A172 (cell line): ENCODE data around the gene HELZ. TPM values are rescaled to one million over a fixed set of nuclear protein-coding genes. Genes with fewer than 3 reads are reported as not detected.
"Not testable (repeated sequence)": the region's sequence is repeated elsewhere in the genome, so short reads cannot be mapped to it uniquely, and the experiment has no call there.

ENCODE experiments used
- DNase-seq: peaks from one replicate; pipeline ENCODE4 v3.0.0-alpha.2; 2015; ENCODE audit warnings: low spot score
- total RNA-seq: library from RNA; depleted of rRNA; stranded (reverse); fragments of >200 nt; shearing (Covaris generic); gene quantifications from 2 replicates; pipeline ENCODE4 v1.2.3, GENCODE V29; 2014; rRNA removed

Gene HELZ, protein sequence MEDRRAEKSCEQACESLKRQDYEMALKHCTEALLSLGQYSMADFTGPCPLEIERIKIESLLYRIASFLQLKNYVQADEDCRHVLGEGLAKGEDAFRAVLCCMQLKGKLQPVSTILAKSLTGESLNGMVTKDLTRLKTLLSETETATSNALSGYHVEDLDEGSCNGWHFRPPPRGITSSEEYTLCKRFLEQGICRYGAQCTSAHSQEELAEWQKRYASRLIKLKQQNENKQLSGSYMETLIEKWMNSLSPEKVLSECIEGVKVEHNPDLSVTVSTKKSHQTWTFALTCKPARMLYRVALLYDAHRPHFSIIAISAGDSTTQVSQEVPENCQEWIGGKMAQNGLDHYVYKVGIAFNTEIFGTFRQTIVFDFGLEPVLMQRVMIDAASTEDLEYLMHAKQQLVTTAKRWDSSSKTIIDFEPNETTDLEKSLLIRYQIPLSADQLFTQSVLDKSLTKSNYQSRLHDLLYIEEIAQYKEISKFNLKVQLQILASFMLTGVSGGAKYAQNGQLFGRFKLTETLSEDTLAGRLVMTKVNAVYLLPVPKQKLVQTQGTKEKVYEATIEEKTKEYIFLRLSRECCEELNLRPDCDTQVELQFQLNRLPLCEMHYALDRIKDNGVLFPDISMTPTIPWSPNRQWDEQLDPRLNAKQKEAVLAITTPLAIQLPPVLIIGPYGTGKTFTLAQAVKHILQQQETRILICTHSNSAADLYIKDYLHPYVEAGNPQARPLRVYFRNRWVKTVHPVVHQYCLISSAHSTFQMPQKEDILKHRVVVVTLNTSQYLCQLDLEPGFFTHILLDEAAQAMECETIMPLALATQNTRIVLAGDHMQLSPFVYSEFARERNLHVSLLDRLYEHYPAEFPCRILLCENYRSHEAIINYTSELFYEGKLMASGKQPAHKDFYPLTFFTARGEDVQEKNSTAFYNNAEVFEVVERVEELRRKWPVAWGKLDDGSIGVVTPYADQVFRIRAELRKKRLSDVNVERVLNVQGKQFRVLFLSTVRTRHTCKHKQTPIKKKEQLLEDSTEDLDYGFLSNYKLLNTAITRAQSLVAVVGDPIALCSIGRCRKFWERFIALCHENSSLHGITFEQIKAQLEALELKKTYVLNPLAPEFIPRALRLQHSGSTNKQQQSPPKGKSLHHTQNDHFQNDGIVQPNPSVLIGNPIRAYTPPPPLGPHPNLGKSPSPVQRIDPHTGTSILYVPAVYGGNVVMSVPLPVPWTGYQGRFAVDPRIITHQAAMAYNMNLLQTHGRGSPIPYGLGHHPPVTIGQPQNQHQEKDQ (N-terminal part only)
- total RNA-seq: 28.5 and 44.1 TPM in 2 replicates

DNA sequence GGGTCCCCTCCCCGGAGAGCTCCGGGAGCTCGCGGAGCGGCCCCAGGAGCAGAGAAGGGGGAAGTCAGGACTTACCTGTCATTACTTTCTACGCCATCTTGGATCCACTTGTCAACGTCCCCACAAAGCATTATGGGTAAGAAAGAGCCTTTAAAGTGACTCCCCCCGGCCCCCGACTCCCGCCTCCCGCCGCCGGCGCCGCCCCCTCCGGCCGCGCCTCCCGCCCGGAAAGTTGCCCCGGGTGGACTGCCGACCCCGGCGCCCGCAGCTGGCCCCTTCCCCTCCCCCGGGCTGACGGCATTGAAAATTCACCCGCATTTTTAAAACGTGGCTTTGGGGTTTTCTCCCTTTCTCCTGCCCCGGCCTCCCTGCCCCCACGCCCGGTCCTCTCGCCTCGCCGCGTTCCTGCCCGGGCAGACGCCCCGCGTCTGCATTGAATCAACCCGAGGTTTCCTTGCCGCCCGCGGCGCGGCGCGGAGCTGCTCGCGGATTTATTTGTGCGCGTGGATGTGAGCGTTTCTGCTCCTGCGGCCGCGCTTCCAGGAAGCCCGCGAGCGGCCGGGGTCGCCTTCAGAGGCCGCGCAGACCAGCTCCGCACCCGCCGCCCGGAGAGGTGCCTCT is at the start of gene HELZ:
TSS of gene HELZ (minus strand) at position 124 of the 621 bp plus-strand sequence. CDS start 26,392 bp downstream, outside the sequence.
- DNase-seq: peak; percentile 70

DNA sequence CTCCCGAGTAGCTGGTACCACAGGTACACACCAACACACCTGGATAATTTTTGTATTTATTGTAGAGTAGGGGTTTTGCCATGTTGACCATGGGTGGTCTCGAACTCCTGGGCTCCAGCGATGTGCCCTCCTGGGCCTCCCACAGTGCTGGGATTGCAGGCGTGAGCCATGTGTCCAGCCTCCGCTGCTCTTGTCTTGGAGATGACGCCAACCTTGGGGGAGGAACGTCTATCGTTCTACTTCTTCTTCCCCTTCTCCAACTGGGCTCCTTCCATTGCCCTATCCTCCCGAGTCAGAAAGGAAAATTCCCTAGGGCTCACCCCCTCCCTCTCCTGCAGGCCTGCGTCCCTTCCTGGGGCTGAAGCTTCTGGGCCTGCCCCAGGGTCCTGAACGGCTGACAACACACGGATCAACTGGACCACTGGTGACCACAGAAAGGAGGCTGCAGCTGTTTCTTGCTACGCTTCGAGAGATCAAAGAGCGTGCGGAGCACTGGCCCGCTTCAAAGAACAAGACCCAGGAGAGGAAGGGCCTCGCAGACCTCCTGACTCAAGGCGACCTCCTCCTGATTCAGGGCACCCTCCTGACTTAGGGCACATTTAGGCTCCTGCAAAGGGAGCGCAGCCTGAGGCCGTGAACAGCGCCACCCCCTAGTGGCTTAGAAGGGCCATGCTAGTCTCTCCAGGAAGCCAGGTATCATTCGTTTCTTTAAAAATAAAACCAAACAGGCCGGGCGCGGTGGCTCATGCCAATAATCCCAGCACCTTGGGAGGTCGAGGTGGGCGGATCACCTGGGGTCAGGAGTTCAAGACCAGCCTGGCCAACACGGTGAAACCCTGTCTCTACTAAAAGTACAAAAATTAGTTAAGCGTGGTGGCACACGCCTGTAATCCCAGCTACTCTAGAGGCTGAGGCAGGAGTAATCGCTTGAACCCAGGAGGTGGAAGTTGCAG is 48.5 kb upstream of the HELZ start:
- no peak for DNase-seq

GRCh38 chr17:67290711-67291291 is 45.8 kb upstream of the HELZ start:
- DNase-seq: no peak

DNA sequence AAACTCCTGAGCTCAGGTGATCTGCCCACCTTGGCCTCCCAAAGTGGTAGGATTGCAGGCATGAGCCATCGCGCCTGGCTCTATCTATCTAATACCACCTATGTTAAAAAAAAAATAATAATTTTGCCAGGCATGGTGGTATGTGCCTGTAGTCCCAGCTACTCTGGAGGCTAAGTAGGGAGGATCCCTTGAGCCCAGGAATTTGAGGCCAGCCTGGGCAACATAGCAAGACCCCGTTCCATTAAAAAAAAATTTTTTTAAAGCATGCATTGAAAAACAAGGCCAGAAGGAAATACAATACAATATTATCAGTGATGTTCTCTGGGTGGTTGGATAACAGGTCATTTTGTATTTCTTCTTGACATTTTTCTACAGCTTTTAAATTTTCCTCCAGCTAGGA is 45.2 kb upstream of the HELZ start:
- DNase-seq: no peak

GRCh38 chr17:67289181-67289876 is 44.3 kb upstream of the HELZ start:
- no peak for DNase-seq

- not testable (repeated sequence) for DNase-seq
Observed at GRCh38 chr17:67286826-67287225, 41.8 kb upstream of the HELZ start.

- DNase-seq: no peak
Observed at GRCh38 chr17:67285360-67285759, 40.4 kb upstream of the HELZ start.

GRCh38 chr17:67283731-67284516 is 38.9 kb upstream of the HELZ start:
- no peak for DNase-seq

- DNase-seq: no peak
Observed at GRCh38 chr17:67281743-67282142, 36.7 kb upstream of the HELZ start.

GRCh38 chr17:67281053-67281452 is 36.1 kb upstream of the HELZ start:
- no peak for DNase-seq

GRCh38 chr17:67280279-67280678 is 35.3 kb upstream of the HELZ start:
- DNase-seq: no peak

GRCh38 chr17:67279115-67279514 is 34.1 kb upstream of the HELZ start:
- no peak for DNase-seq

- DNase-seq: no peak
Observed at GRCh38 chr17:67278363-67278762, 33.4 kb upstream of the HELZ start.

DNA sequence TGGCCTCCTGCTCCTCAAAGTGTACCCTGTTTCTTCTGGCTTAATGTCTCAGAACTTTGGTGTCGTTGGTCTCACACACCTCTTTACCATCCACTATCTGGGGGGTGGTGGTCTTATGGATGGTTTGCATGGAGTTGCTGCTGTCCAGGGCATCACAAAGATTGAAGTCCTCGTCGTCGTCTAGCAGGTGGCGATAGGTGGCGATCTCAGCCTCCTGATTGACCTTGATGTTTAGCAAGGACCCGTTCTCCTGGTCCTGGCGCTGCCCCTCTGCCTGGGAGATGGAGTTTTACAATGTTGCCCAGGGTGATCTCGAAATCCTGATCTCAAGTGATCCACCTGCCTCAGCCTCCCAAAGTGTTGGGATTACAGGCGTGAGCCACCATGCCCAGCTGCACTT is 31.1 kb upstream of the HELZ start:
- no peak for DNase-seq

DNA sequence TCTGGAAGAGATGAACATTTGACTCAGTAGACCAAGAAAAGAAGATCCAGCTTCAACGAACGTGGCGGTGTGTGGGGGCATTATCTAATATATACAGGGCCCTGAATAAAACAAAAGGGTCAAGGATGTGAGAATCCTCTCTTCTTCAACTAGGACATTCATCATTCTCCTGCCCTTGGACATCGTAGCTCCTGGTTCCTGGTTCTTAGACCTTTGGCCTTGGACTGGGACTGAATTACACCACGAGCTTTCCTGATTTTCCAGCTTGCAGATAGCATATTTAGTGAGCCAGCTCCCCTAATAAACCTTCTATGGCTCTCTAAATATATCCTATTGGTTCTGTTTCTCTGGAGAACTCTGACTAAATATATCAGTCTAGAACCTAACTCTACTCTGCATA is 29.5 kb upstream of the HELZ start:
- DNase-seq: no peak

DNA sequence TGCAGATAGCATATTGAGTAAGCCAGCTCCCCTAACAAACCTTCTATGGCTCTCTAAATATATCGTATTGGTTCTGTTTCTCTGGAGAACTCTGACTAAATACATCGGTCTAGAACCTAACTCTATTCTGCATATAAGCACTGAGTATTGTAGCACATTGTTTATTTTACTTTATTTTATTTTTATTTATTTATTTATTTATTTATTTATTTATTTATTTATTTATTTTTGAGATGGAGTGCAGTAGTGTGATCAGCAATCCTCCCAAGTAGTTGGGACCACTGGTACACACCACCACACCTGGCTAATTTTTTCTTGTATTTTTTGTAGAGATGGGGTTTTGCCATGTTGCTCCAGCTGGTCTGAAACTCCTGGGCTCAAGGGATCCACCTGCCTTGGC is 28.9 kb upstream of the HELZ start:
- no peak for DNase-seq

DNA sequence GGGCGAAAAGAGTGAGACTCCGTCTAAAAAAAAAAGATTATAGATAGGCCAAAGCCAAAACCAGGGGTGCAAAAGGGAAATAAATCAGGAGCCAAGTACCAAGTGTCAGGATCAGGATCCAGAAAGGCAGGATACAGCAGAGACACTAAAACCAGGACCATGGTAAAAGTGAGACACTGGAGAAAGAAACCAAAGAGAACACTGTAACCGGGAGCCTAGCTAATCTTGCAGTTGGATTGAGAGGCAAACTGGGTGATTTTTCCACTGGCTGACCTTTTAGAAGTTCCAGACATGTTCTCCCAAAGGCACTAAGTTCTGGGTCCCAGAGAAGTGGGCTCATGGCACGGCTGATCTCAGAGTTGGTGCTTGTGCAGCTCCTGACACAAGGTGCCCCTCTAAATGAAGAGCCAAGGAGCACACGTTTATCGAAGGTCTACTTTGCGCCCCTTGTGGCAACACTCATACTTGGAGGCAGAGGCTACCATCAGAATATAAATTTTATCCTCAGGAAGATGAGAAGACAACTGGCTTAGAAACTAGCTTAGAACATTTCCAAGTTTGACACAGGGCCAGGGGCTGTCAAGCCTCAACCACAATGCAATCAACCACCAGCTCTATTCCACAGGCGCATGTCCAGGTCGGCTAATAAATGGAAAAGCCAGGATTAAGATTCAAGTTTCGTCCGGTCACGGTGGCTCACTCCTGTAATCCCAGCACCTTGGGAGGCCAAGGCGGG is 27.5 kb upstream of the HELZ start:
- no peak for DNase-seq

- not testable (repeated sequence) for DNase-seq
Observed at GRCh38 chr17:67271187-67271586, 26.2 kb upstream of the HELZ start.
